Activated naive CD8-positive, alpha-beta T cell treated with anti-CD3 and anti-CD28 coated beads for 36 hours (primary cell): Measurements from ENCODE around the gene TIMM29. TPM values are rescaled to one million over a fixed set of nuclear protein-coding genes. Genes with fewer than 3 reads are reported as not detected.

Source experiments
- DNase-seq: peaks from one replicate; pipeline ENCODE4 v3.0.0; 2021
- H3K27ac Mint-ChIP-seq: one replicate; pipeline ENCODE4 v1.8.0; 2022; ENCODE audit warnings: mild to moderate bottlenecking, moderate library complexity, mixed read lengths
- H3K27me3 Mint-ChIP-seq: one replicate; pipeline ENCODE4 v1.8.0; 2022; ENCODE audit warnings: mild to moderate bottlenecking, mixed read lengths
- H3K36me3 Mint-ChIP-seq: one replicate; pipeline ENCODE4 v1.8.0; 2021; ENCODE audit warnings: mild to moderate bottlenecking, mixed read lengths
- H3K4me1 Mint-ChIP-seq: one replicate; pipeline ENCODE4 v1.8.0; 2021; ENCODE audit warnings: mixed read lengths
- H3K4me3 Mint-ChIP-seq: one replicate; pipeline ENCODE4 v1.8.0; 2022; ENCODE audit warnings: mild to moderate bottlenecking, moderate library complexity, mixed read lengths
- H3K9me3 Mint-ChIP-seq: one replicate; pipeline ENCODE4 v1.8.0; 2022; ENCODE audit warnings: mixed read lengths
- total RNA-seq, 2 experiments: library from RNA; stranded (reverse); gene quantifications; one replicate each; pipeline ENCODE4 v1.2.3, GENCODE V29; 2021

TIMM29 gene
- total RNA-seq, 2 experiments from 2014 or later: 17.6 to 19.0 TPM

DNA sequence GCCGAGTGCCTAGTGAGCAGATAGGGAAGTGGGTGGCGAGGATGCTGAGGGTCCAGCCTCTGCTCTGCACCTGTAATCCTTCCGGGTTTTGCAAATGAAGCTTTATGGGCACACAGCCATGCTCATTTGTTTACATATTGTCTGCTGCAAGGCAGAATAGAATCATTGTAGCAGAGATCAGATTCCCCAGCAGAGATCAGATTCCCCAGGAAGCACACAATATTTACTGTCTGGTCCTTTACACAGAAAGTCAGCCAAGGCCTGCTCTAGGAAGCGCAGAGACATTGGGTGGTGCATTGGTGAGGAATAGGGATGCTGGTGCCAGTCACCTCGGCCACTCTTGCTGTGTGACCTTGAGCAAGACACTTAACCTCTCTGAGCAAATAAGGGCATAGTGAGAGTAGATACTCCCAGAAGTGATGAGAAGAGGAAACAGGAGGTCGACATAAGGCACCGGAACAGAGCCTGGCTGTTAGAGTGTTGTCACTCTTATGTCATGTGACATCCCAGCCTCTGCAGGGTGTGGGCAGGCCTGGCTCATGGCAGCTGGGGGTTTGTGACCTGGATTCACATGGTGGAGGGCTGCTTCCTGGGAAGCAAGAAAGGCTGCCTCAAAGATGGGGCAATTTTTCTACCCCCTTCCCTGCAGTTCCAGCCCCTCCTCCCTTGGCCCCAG is 31.6 kb upstream of the TIMM29 start:
- Mint-ChIP-seq H3K9me3 (no peaks in the 10 kb centered on the region), H3K4me3 (no peak overlapping the region), H3K27me3 (no peaks in the 10 kb centered on the region), H3K4me1 (peaks cover 7% of the 10 kb centered on the region), H3K36me3 (peaks cover 8% of the 10 kb centered on the region), H3K27ac (no peak overlapping the region)
- no peak for DNase-seq

GRCh38 chr19:10898633-10899032 is 30.0 kb upstream of the TIMM29 start:
- no peaks in the 10 kb centered on the region for H3K27me3 Mint-ChIP-seq
- peaks cover 7% of the 10 kb centered on the region for H3K4me1 Mint-ChIP-seq
- DNase-seq: no peak
- peaks cover 17% of the 10 kb centered on the region for H3K36me3 Mint-ChIP-seq
- H3K4me3 Mint-ChIP-seq: no peak overlapping the region
- peaks cover 3% of the 10 kb centered on the region for H3K9me3 Mint-ChIP-seq
- H3K27ac Mint-ChIP-seq: no peak overlapping the region

DNA sequence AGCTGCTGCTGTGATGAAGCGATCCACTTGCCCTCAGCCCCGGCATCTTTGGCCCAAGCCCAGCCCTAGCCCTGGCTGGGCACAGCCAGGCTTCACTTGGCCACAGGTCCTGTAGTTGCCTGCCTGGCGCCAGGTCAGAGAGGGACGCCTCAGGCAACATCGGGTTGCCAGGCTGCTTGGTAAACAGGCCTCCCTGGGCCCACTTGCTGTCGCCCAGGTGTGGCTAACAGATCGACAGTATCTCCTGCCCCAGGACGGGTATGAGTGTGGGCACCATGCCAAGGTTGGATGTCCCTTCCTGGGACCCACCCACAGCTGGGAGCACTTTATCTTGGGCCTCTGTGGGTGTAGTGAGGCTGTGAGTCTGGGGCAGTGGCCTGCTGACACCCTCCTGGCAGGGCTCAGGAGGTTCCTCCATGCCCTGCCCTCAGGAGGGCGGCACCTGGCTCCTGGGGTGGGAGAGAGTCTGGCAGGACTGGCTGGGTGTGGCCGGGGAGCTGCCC is 29.4 kb upstream of the TIMM29 start:
- DNase-seq: no peak
- H3K27me3 Mint-ChIP-seq: no peaks in the 10 kb centered on the region
- peaks cover 16% of the 10 kb centered on the region for H3K36me3 Mint-ChIP-seq
- peaks cover 7% of the 10 kb centered on the region for H3K4me1 Mint-ChIP-seq
- H3K4me3 Mint-ChIP-seq: no peak overlapping the region
- H3K9me3 Mint-ChIP-seq: peaks cover 3% of the 10 kb centered on the region
- no peak overlapping the region for H3K27ac Mint-ChIP-seq

GRCh38 chr19:10907925-10908324 is 20.7 kb upstream of the TIMM29 start:
- no peak for DNase-seq
- no peak overlapping the region for H3K4me3 Mint-ChIP-seq
- H3K9me3 Mint-ChIP-seq: peaks cover 1% of the 10 kb centered on the region
- H3K4me1 Mint-ChIP-seq: no peaks in the 10 kb centered on the region
- no peaks in the 10 kb centered on the region for H3K27me3 Mint-ChIP-seq
- peaks cover 7% of the 10 kb centered on the region for H3K36me3 Mint-ChIP-seq
- no peak overlapping the region for H3K27ac Mint-ChIP-seq

DNA sequence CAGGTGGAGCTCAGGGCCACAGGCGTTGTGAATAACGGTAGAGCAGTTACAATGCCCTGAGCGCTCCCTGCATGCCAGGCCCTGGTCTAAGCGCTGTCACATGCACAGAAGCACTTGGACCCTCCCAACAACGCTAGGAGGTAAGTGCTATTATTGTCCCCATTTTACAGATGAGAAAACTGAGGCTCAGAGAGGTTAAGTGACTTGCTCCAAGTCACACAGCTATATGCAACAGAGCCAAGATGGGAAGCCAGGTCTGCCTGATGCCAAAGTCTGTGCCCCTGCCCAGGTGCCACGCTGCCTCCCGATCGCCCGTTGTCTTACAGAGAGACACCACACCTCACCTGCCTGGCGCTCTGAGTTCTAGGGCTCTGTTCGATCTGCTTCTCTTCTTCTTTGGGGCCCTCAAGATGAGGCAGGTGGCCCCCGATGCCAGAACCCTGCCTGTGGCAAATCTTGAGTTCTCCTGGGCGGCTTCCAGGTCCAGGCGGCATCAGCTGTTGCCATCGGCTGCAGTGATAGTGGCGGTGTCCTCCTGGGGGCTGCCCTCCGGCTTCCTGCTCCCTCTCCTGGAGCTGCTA is 20.1 kb upstream of the TIMM29 start:
- DNase-seq: no peak
- Mint-ChIP-seq H3K9me3 (no peaks in the 10 kb centered on the region), H3K36me3 (peaks cover 2% of the 10 kb centered on the region), H3K27ac (no peak overlapping the region), H3K4me3 (no peak overlapping the region), H3K4me1 (no peaks in the 10 kb centered on the region), H3K27me3 (no peaks in the 10 kb centered on the region)

DNA sequence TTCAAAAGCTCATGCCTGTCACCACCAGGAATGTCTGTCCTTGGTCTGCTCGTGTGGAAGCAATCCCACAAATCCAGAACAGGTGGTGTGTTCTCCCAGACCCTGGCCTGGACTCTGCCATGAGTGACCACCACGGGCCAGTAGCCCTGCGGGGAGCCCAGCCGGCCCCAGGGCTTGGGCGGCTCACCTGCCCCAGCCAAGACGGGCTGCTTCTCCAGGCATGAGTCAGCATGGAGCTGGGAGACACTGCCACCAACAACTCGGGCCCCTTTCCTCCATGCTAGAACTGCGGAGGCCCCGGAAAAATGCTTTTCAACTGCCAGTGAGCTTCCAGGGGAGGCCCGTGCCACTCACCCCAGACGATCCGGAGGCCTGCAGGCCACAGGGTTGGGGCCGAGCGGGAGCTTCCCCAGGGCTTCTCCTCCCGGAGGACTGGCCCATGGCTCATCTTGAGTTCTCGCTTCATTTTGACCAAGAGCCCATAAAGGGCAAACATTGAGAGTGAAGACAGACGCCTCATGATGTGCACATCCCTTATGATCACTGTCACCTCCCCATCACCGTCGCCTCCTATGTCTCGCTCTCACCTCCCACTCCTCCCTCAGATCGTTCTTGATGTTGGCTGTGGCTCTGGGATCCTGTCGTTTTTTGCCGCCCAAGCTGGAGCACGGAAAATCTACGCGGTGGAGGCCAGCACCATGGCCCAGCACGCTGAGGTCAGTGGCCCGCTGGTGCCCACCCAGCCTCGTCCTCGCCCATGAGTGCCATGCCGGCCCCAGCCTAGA is 16.8 kb upstream of the TIMM29 start:
- Mint-ChIP-seq H3K4me1 (no peaks in the 10 kb centered on the region), H3K9me3 (no peaks in the 10 kb centered on the region), H3K4me3 (no peak overlapping the region), H3K36me3 (peaks cover 2% of the 10 kb centered on the region), H3K27ac (no peak overlapping the region), H3K27me3 (no peaks in the 10 kb centered on the region)
- DNase-seq: no peak

DNA sequence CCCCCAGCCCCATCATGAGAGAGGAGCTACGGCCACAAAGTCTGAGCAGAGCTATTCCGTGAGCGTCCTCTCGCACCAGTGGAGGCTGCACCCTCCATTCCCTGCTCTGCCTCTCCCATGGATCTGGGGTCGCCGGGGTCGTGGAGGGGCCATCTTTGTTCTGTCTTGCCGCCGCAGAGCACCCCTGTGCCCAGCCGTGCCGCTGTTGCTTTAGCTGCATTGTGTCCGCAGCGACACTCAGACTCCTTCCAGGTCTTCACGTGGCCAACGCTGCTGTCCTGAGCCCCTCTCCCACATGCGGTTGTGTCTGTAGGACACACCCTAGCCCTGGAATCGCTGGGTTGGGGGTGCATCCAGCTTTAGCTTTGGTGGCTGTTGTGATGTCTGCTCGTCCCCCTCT is 16.0 kb upstream of the TIMM29 start:
- Mint-ChIP-seq H3K36me3 (peaks cover 2% of the 10 kb centered on the region), H3K27ac (no peak overlapping the region), H3K4me1 (no peaks in the 10 kb centered on the region), H3K9me3 (no peaks in the 10 kb centered on the region), H3K4me3 (no peak overlapping the region), H3K27me3 (no peaks in the 10 kb centered on the region)
- DNase-seq: no peak

GRCh38 chr19:10913716-10914340 is 14.8 kb upstream of the TIMM29 start:
- H3K4me3 Mint-ChIP-seq: no peak overlapping the region
- no peak for DNase-seq

DNA sequence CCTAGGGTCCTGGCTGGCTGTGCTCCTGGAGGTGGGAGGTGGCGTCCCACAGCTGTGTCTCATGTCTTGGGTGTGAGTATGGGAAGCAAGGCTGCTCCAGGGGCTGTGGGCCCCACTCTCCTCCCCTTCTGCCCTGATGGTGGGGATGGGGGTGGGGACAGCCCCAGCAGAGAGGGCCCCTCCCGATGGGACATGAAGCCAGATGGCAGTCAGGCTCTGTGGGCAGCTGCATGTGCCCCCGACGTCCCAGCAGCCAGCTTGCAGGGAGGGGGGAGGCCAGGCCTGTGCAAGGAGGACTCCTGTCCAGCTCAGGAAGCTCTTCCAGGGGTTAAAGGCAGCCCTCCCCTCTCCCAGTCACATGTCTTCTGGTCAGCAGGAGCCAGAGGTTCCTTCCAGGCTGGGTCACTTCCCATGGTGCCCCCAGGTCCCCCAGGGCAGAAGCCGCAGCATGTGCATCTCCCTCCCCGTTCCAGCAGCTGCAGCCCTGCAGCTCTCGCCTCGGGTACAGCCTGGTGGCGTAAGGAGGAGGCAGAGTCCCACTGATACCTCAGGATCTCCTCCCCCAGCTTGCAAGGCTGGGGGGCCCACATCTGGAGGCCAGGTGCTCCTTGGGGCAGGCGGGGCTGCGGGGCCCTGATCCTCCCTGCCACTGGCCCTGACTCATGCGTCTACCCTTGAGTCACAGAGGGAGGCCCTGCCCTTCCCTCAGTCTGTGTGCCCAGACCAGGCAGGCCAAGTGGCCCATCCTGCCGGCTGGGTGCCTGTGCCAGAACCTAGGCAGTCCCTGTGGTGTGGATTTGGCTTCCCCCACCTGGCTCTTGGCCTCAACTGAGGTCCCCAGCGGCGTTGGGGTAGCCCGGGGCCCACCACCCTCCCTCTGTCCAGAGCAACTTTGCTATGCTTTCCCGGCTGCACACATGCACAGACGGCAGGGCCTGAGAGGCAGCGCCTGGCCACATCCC is 13.2 kb upstream of the TIMM29 start:
- H3K4me3 Mint-ChIP-seq: no peak overlapping the region
- no peaks in the 10 kb centered on the region for H3K27me3 Mint-ChIP-seq
- H3K27ac Mint-ChIP-seq: no peak overlapping the region
- no peaks in the 10 kb centered on the region for H3K36me3 Mint-ChIP-seq
- H3K9me3 Mint-ChIP-seq: no peaks in the 10 kb centered on the region
- no peak for DNase-seq
- no peaks in the 10 kb centered on the region for H3K4me1 Mint-ChIP-seq

More at GRCh38 chr19:10913716-10914340, 14.8 kb upstream of the TIMM29 start:
- Mint-ChIP-seq H3K36me3 (peaks cover 2% of the 10 kb centered on the region), H3K27ac (no peak overlapping the region), H3K27me3 (no peaks in the 10 kb centered on the region), H3K9me3 (no peaks in the 10 kb centered on the region), H3K4me1 (no peaks in the 10 kb centered on the region)

- Mint-ChIP-seq H3K27me3 (no peaks in the 10 kb centered on the region), H3K27ac (no peak overlapping the region), H3K4me1 (no peaks in the 10 kb centered on the region), H3K4me3 (no peak overlapping the region), H3K36me3 (peaks cover 2% of the 10 kb centered on the region), H3K9me3 (no peaks in the 10 kb centered on the region)
- no peak for DNase-seq
These were observed 12.0 kb upstream of the TIMM29 start for GRCh38 chr19:10916602-10917001.

DNA sequence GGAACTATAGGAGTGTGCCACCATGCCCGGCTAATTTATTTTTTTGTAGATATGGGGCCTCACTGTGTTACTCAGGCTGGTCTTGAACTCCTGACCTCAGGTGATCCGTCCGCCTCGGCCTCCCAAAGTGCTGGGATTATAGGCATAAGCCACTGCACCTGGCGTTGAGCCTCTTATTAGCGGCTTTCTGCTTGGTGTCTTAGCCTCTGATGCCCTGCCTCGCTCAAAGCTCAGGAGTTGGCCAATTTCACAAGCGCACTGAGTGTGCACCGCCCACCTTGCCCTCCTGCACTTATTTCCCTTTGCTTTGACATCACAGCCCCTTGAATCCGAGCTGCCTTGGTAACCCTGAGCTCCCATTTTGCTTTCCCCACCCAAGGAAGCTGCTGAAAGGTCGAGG is 10.3 kb upstream of the TIMM29 start:
- Mint-ChIP-seq H3K4me1 (no peaks in the 10 kb centered on the region), H3K27ac (no peak overlapping the region), H3K9me3 (no peaks in the 10 kb centered on the region), H3K27me3 (no peaks in the 10 kb centered on the region), H3K36me3 (peaks cover 2% of the 10 kb centered on the region), H3K4me3 (no peak overlapping the region)
- no peak for DNase-seq

GRCh38 chr19:10919352-10920287 is 9.0 kb upstream of the TIMM29 start:
- H3K9me3 Mint-ChIP-seq: no peaks in the 10 kb centered on the region
- H3K36me3 Mint-ChIP-seq: peaks cover 2% of the 10 kb centered on the region
- no peak overlapping the region for H3K4me3 Mint-ChIP-seq
- no peaks in the 10 kb centered on the region for H3K4me1 Mint-ChIP-seq
- DNase-seq: no peak
- no peaks in the 10 kb centered on the region for H3K27me3 Mint-ChIP-seq
- no peak overlapping the region for H3K27ac Mint-ChIP-seq

GRCh38 chr19:10920288-10920655 is 8.3 kb upstream of the TIMM29 start:
- Mint-ChIP-seq H3K27me3 (no peaks in the 10 kb centered on the region), H3K4me3 (no peak overlapping the region), H3K4me1 (no peaks in the 10 kb centered on the region), H3K36me3 (peaks cover 2% of the 10 kb centered on the region), H3K27ac (no peak overlapping the region), H3K9me3 (no peaks in the 10 kb centered on the region)
- DNase-seq: no peak
